GM12801 (cell line): Measurements from ENCODE around the gene ZNF569.

Source experiments
- TF ChIP-seq, protein P1 (sequence below): IDR thresholded peaks from one replicate; pipeline ENCODE4 v1.5.1; 2011; ENCODE audit warnings: control low read depth; ENCODE audit not compliant: insufficient read length; ENCODE audit errors: extremely low read depth

ZNF569 gene

DNA sequence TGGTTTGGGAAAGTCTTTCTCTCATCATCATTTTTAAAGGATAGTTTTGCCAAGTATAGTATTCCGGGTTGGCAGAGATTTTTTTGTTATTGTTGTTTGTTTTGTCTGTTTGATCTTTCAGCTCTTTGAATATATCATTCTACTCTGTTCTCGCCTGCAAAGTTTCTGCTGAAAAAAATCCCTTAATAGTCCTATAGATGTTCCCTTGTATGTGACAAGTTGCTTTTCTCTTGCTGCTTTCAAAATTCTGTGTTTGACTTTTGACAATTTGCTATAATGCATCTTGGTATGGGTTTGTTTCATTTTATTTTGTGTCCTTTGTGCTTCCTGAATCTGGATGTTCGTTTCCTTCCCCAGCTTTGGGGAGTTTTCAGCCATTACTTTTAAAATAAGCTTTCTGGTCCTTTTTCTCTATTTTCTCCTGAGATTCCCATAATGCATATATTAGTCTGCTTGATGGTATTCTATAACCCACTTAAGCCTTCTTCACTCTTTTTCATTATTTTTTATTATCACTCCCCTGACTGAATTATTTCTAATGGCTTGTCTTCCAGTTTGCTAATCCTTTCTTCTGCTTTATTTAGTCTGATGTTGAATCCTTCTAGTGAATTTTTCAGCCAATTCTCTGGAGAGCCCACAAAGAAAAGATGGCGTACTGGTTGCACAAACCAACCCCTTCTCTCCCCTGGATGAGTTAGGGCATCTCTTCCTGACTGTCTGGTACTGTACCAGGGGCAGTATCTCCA, 14.6 kb downstream of the ZNF569 start:
- TF ChIP-seq, protein P1, sequence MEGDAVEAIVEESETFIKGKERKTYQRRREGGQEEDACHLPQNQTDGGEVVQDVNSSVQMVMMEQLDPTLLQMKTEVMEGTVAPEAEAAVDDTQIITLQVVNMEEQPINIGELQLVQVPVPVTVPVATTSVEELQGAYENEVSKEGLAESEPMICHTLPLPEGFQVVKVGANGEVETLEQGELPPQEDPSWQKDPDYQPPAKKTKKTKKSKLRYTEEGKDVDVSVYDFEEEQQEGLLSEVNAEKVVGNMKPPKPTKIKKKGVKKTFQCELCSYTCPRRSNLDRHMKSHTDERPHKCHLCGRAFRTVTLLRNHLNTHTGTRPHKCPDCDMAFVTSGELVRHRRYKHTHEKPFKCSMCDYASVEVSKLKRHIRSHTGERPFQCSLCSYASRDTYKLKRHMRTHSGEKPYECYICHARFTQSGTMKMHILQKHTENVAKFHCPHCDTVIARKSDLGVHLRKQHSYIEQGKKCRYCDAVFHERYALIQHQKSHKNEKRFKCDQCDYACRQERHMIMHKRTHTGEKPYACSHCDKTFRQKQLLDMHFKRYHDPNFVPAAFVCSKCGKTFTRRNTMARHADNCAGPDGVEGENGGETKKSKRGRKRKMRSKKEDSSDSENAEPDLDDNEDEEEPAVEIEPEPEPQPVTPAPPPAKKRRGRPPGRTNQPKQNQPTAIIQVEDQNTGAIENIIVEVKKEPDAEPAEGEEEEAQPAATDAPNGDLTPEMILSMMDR = no peak

DNA sequence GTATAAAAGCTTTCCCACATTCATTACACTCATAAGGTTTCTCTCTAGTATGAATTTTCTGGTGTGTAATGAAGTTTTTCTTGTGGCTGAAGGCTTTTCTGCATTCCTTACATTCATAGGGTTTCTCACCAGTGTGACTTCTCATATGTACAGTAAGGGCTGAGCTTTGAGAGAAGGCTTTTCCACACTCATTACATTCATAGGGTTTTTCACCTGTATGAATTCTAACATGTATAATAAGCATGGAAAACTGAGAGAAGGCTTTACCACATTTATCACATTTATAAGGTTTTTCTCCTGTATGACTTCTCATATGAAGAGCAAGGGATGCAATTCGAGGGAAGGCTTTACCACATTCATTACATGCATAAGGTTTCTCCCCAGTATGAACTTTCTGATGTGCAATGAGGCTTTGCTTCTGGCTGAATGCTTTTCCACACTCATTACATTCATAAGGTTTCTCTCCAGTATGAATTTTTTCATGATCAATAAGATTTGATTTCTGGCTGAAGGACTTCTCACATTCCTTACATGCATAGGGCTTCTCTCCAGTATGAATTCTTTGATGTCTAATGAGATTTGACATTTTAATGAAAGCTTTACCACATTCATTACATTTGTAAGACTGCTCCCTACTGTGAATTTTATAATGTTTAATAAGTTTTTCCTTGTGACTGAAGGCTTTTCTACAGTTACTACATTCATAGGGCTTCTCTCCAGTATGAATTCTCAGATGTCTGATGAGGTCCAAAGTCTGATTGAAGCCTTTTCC, 53.7 kb downstream of the ZNF569 start:
- TF ChIP-seq, protein P1 = no peak

DNA sequence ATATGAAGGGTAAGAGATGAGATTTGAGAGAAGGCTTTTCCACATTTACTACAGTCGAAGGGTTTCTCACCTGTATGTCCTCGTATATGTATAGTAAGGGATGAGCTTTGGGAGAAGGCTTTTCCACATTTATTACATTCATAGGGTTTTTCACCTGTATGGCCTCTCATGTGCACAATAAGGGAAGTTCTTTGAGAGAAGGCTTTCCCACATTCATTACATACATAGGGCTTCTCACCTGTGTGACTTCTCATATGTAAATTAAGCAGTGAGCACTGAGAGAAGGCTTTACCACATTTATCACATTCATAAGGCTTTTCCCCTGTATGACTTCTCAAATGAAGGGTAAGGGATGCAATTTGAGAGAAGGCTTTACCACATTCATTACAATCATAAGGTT, 54.5 kb downstream of the ZNF569 start:
- TF ChIP-seq, protein P1 = no peak

DNA sequence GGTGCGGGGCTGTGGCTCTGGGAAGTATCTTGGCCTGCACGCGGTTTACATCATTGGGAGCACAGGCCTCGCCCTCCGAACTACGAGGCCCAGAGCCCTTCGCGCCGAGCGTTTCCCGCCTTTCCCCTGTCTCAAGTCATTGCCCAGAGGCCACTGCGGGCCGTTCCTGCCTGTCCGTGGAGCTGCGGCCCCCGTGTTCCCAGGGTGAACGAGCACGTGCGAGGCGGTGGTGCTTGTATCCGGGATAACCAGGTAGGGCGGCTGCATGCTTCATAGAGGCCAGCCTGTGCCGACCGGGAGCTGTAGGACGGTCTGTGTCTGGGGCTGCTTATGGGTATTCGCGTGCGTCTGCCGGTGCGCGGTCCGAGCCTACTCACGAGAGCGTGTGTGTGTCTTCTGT, 63.8 kb downstream of the ZNF569 start:
- TF ChIP-seq, protein P1 = no peak

DNA sequence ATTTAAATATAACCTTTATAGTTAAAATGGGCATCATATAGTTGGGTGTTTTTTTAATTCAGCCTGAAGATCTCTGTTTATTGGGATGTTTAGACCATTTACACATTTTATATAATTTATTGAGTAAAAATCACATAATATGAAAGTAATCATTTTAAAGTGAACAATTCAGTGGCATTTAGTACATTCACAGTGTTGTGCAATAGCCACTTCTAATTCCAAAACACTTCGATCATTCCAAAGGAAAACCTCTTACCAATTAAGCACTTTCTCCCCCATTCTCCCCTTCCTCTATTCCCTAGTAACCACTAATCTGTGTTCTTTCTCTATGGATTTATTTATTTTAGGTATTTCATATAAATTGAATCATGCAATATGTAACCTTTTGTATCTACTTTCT, 66.2 kb downstream of the ZNF569 start:
- TF ChIP-seq, protein P1 = no peak

DNA sequence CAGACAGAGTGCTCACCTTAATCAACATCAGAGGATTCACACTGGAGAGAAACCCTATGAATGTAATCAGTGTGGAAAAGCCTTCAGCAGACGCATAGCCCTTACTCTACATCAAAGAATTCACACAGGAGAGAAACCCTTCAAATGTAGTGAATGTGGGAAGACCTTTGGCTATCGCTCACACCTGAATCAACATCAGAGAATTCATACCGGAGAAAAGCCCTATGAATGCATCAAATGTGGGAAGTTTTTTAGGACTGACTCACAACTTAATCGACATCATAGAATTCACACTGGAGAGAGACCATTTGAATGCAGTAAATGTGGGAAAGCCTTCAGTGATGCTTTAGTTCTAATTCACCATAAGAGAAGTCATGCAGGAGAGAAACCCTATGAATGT, 78.0 kb downstream of the ZNF569 start:
- TF ChIP-seq, protein P1 = no peak

DNA sequence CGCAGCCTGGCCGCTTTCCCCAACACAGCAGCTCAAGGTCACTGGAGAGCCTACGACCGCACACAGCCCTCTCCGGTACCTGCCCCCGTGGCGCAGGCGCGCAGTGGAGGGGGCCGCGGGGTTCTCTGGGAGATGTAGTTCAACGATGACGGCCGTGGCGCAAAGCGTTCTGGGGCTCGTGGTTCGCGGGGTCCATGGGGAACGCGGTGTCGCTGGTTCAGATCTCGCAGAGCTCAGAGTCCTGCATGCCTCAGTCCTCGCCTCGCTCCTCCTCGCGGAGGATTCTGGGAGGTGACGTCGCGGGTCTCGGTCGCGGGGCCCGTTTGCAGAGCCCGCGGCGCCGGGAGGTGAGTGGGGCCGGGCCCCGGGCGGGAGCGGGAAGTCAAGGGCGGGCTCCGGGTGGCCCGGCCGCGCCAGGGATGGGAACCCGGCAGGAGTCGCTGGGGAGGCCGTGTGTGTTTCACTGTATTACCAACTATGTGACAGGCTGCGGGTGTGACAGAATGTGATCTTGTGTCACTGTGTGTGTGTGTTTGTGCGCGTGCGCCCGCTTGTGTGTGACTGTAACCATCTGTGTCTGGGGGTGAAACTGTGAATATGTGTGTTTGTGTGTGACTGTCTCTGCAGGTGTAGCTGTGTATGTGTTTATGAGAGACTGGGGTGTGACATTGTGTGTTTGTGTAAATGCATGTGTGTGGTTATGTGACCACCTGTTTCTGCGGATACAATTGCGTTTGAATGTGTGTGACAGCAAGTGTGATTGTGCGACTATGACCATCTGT, 96.2 kb downstream of the ZNF569 start, which contains the start of gene ZNF527:
ZNF527 (plus strand) TSS at position 220 of the 782 bp plus-strand sequence. CDS start 3,100 bp downstream, outside the sequence.
- TF ChIP-seq, protein P1 = no peak
